ENCODE measurements around the gene CACNA1G. TPM values are rescaled to one million over a fixed set of nuclear protein-coding genes. Genes with fewer than 3 reads are reported as not detected.

CACNA1G gene
- total RNA-seq, 3 donors from 2014 or later (not counting 1 experiment from before 2014, with no cell fraction given), result not detected

GRCh38 chr17:50620237-50620636 is 59.7 kb downstream of the CACNA1G start:
- Mint-ChIP-seq H3K9me3 (no peaks in the 10 kb centered on the region), H3K4me3 (no peak overlapping the region), H3K27me3 (ENCODE audit: low read depth in 2 of 2) (peaks cover 5 to 8% of the 10 kb centered on the region in 2 donors), H3K4me1 (no peaks in the 10 kb centered on the region), H3K36me3 (no peaks in the 10 kb centered on the region), H3K27ac (no peak overlapping the region)
- intact Hi-C loops (cut with micrococcal nuclease), result no loop called here
- no peak for DNase-seq
- Histone ChIP-seq H3K36me3 (ENCODE audit: control insufficient read depth, insufficient read depth, low read length) (no peaks in the 10 kb centered on the region), H3K4me3 (ENCODE audit: low read length) (no peak overlapping the region), H3K27me3 (ENCODE audit: control insufficient read depth, insufficient read depth, low read length) (no peaks in the 10 kb centered on the region), H3K4me1 (ENCODE audit: control insufficient read depth, insufficient read depth, low read length) (no peaks in the 10 kb centered on the region), H3K9me3 (ENCODE audit: control insufficient read depth, insufficient read depth, low read length) (no peaks in the 10 kb centered on the region), H3K27ac (ENCODE audit: low read length) (no peak overlapping the region)
- no peak for ATAC-seq
- 65% methylated on average over 5 of the region's 5 CpGs for WGBS (ENCODE audit: insufficient coverage)
- TF ChIP-seq, protein P1, sequence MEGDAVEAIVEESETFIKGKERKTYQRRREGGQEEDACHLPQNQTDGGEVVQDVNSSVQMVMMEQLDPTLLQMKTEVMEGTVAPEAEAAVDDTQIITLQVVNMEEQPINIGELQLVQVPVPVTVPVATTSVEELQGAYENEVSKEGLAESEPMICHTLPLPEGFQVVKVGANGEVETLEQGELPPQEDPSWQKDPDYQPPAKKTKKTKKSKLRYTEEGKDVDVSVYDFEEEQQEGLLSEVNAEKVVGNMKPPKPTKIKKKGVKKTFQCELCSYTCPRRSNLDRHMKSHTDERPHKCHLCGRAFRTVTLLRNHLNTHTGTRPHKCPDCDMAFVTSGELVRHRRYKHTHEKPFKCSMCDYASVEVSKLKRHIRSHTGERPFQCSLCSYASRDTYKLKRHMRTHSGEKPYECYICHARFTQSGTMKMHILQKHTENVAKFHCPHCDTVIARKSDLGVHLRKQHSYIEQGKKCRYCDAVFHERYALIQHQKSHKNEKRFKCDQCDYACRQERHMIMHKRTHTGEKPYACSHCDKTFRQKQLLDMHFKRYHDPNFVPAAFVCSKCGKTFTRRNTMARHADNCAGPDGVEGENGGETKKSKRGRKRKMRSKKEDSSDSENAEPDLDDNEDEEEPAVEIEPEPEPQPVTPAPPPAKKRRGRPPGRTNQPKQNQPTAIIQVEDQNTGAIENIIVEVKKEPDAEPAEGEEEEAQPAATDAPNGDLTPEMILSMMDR (IDR thresholded peaks at IDR 0.05), result no peak

- no peaks in the 10 kb centered on the region for H3K36me3 Mint-ChIP-seq
- TF ChIP-seq, protein P1 (IDR thresholded peaks at IDR 0.05), result no peak
- no peak overlapping the region for H3K27ac Mint-ChIP-seq
- 72% methylated on average over 17 of the region's 17 CpGs for WGBS (ENCODE audit: insufficient coverage)
- DNase-seq (no peak), ATAC-seq (no peak)
- H3K36me3 ChIP-seq (ENCODE audit: control insufficient read depth, insufficient read depth, low read length), result no peaks in the 10 kb centered on the region
- no peak overlapping the region for H3K4me3 Mint-ChIP-seq
- H3K27ac ChIP-seq (ENCODE audit: low read length), result no peak overlapping the region
- H3K27me3 Mint-ChIP-seq (ENCODE audit: low read depth in 2 of 2), result peaks cover 5 to 8% of the 10 kb centered on the region in 2 donors
- H3K27me3 ChIP-seq (ENCODE audit: control insufficient read depth, insufficient read depth, low read length), result no peaks in the 10 kb centered on the region
- no peaks in the 10 kb centered on the region for H3K9me3 Mint-ChIP-seq
- no peaks in the 10 kb centered on the region for H3K9me3 ChIP-seq (ENCODE audit: control insufficient read depth, insufficient read depth, low read length)
- H3K4me3 ChIP-seq (ENCODE audit: low read length), result no peak overlapping the region
- H3K4me1 ChIP-seq (ENCODE audit: control insufficient read depth, insufficient read depth, low read length), result no peaks in the 10 kb centered on the region
- no peaks in the 10 kb centered on the region for H3K4me1 Mint-ChIP-seq
- intact Hi-C loops (cut with micrococcal nuclease), result no loop called here
These were observed 60.3 kb downstream of the CACNA1G start for GRCh38 chr17:50620858-50621257.

GRCh38 chr17:50621574-50622031 is 61.1 kb downstream of the CACNA1G start:
- no peak overlapping the region for H3K27ac ChIP-seq (ENCODE audit: low read length)
- WGBS (ENCODE audit: insufficient coverage), result 53% methylated on average over 16 of the region's 16 CpGs
- no peaks in the 10 kb centered on the region for H3K9me3 ChIP-seq (ENCODE audit: control insufficient read depth, insufficient read depth, low read length)
- no peaks in the 10 kb centered on the region for H3K36me3 ChIP-seq (ENCODE audit: control insufficient read depth, insufficient read depth, low read length)
- no peak overlapping the region for H3K4me3 ChIP-seq (ENCODE audit: low read length)
- TF ChIP-seq, protein P1 (IDR thresholded peaks at IDR 0.05), result no peak
- no peak overlapping the region for H3K4me3 Mint-ChIP-seq
- DNase-seq (peak in 1 of 2 donors; percentile 9), ATAC-seq (peak in 2 of 3 donors; percentile 19 to 21)
- H3K4me1 Mint-ChIP-seq, result no peaks in the 10 kb centered on the region
- H3K27me3 ChIP-seq (ENCODE audit: control insufficient read depth, insufficient read depth, low read length), result no peaks in the 10 kb centered on the region
- no peaks in the 10 kb centered on the region for H3K4me1 ChIP-seq (ENCODE audit: control insufficient read depth, insufficient read depth, low read length)
- no peaks in the 10 kb centered on the region for H3K9me3 Mint-ChIP-seq
- intact Hi-C loops (cut with micrococcal nuclease), result no loop called here
- H3K27me3 Mint-ChIP-seq (ENCODE audit: low read depth in 2 of 2), result peaks cover 6 to 8% of the 10 kb centered on the region in 2 donors
- H3K27ac Mint-ChIP-seq, result no peak overlapping the region
- no peaks in the 10 kb centered on the region for H3K36me3 Mint-ChIP-seq

GRCh38 chr17:50624321-50624934 is 63.9 kb downstream of the CACNA1G start:
- Mint-ChIP-seq H3K36me3 (no peaks in the 10 kb centered on the region), H3K4me3 (no peak overlapping the region), H3K27me3 (ENCODE audit: low read depth in 2 of 2) (peaks cover 8 to 18% of the 10 kb centered on the region in 2 donors), H3K4me1 (peaks cover 0 to 5% of the 10 kb centered on the region in 2 donors), H3K27ac (no peak overlapping the region), H3K9me3 (no peaks in the 10 kb centered on the region)
- DNase-seq (no peak), ATAC-seq (no peak)
- H3K4me3 ChIP-seq (ENCODE audit: low read length), result no peak overlapping the region
- no peaks in the 10 kb centered on the region for H3K36me3 ChIP-seq (ENCODE audit: control insufficient read depth, insufficient read depth, low read length)
- TF ChIP-seq, protein P1 (IDR thresholded peaks at IDR 0.05), result no peak
- H3K9me3 ChIP-seq (ENCODE audit: control insufficient read depth, insufficient read depth, low read length), result no peaks in the 10 kb centered on the region
- H3K27me3 ChIP-seq (ENCODE audit: control insufficient read depth, insufficient read depth, low read length), result no peaks in the 10 kb centered on the region
- WGBS (ENCODE audit: insufficient coverage), result 83% methylated on average over 7 of the region's 7 CpGs
- H3K4me1 ChIP-seq (ENCODE audit: control insufficient read depth, insufficient read depth, low read length), result peaks cover 5% of the 10 kb centered on the region
- intact Hi-C loops (cut with micrococcal nuclease), result no loop called here
- H3K27ac ChIP-seq (ENCODE audit: low read length), result no peak overlapping the region
